ENCODE measurements around the gene P2RX1. TPM values are rescaled to one million over a fixed set of nuclear protein-coding genes. Genes with fewer than 3 reads are reported as not detected.

The P2RX1 gene
- total RNA-seq, 1 experiment from 2014 or later = not detected

- DNase-seq (ENCODE audit: low read depth, low spot score) = no peak
- in situ Hi-C loops (cut with HindIII; ENCODE audit: low pct_unique_long_range_greater_than_20kb, low sequenced_read_pairs) = no loop called here
Measured at GRCh38 chr17:3929764-3930163, 13.5 kb upstream of the P2RX1 start.

GRCh38 chr17:3929181-3929580 is 12.9 kb upstream of the P2RX1 start:
- DNase-seq (ENCODE audit: low read depth, low spot score) = no peak
- in situ Hi-C loops (cut with HindIII; ENCODE audit: low pct_unique_long_range_greater_than_20kb, low sequenced_read_pairs) = no loop called here

- DNase-seq (ENCODE audit: low read depth, low spot score) = no peak
- in situ Hi-C loops (cut with HindIII; ENCODE audit: low pct_unique_long_range_greater_than_20kb, low sequenced_read_pairs) = no loop called here
Measured at GRCh38 chr17:3928406-3928805, 12.1 kb upstream of the P2RX1 start.

GRCh38 chr17:3927628-3928340 is 11.5 kb upstream of the P2RX1 start:
- in situ Hi-C loops (cut with HindIII; ENCODE audit: low pct_unique_long_range_greater_than_20kb, low sequenced_read_pairs) = no loop called here
- DNase-seq (ENCODE audit: low read depth, low spot score) = no peak

- no peak for DNase-seq (ENCODE audit: low read depth, low spot score)
- in situ Hi-C loops (cut with HindIII; ENCODE audit: low pct_unique_long_range_greater_than_20kb, low sequenced_read_pairs) = no loop called here
Measured at GRCh38 chr17:3926860-3927627, 10.8 kb upstream of the P2RX1 start.

- in situ Hi-C loops (cut with HindIII; ENCODE audit: low pct_unique_long_range_greater_than_20kb, low sequenced_read_pairs) = no loop called here
- DNase-seq (ENCODE audit: low read depth, low spot score) = no peak
Measured at GRCh38 chr17:3925684-3926485, 9.6 kb upstream of the P2RX1 start.

- DNase-seq (ENCODE audit: low read depth, low spot score) = no peak
- in situ Hi-C loops (cut with HindIII; ENCODE audit: low pct_unique_long_range_greater_than_20kb, low sequenced_read_pairs) = no loop called here
Measured at GRCh38 chr17:3924512-3925350, 8.5 kb upstream of the P2RX1 start.

GRCh38 chr17:3923466-3924190 is 7.4 kb upstream of the P2RX1 start:
- DNase-seq (ENCODE audit: low read depth, low spot score) = no peak
- in situ Hi-C loops (cut with HindIII; ENCODE audit: low pct_unique_long_range_greater_than_20kb, low sequenced_read_pairs) = no loop called here

- in situ Hi-C loops (cut with HindIII; ENCODE audit: low pct_unique_long_range_greater_than_20kb, low sequenced_read_pairs) = no loop called here
- no peak for DNase-seq (ENCODE audit: low read depth, low spot score)
Measured at GRCh38 chr17:3922765-3923164, 6.5 kb upstream of the P2RX1 start.

- in situ Hi-C loops (cut with HindIII; ENCODE audit: low pct_unique_long_range_greater_than_20kb, low sequenced_read_pairs) = no loop called here
Measured at GRCh38 chr17:3921502-3922319, 5.4 kb upstream of the P2RX1 start.

GRCh38 chr17:3921006-3921405 is 4.7 kb upstream of the P2RX1 start:
- no peak for DNase-seq (ENCODE audit: low read depth, low spot score)

More at GRCh38 chr17:3921502-3922319, 5.4 kb upstream of the P2RX1 start:
- no peak for DNase-seq (ENCODE audit: low read depth, low spot score)

GRCh38 chr17:3919123-3919624 is 2.9 kb upstream of the P2RX1 start:
- DNase-seq (ENCODE audit: low read depth, low spot score) = no peak
- in situ Hi-C loops (cut with HindIII; ENCODE audit: low pct_unique_long_range_greater_than_20kb, low sequenced_read_pairs) = no loop called here

More at GRCh38 chr17:3921006-3921405, 4.7 kb upstream of the P2RX1 start:
- in situ Hi-C loops (cut with HindIII; ENCODE audit: low pct_unique_long_range_greater_than_20kb, low sequenced_read_pairs) = no loop called here

- no peak for DNase-seq (ENCODE audit: low read depth, low spot score)
- in situ Hi-C loops (cut with HindIII; ENCODE audit: low pct_unique_long_range_greater_than_20kb, low sequenced_read_pairs) = no loop called here
Measured at GRCh38 chr17:3918372-3919122, 2.3 kb upstream of the P2RX1 start.

- DNase-seq (ENCODE audit: low read depth, low spot score) = no peak
- in situ Hi-C loops (cut with HindIII; ENCODE audit: low pct_unique_long_range_greater_than_20kb, low sequenced_read_pairs) = no loop called here
Measured at GRCh38 chr17:3917391-3917931, 1.2 kb upstream of the P2RX1 start.

- DNase-seq (ENCODE audit: low read depth, low spot score) = no peak
- in situ Hi-C loops (cut with HindIII; ENCODE audit: low pct_unique_long_range_greater_than_20kb, low sequenced_read_pairs) = no loop called here
Measured at GRCh38 chr17:3916825-3917224, 560 bp upstream of the P2RX1 start.

All from SK-MEL-5 (cell line).